Choroid plexus epithelial cell (primary cell): ENCODE results near the gene ZFYVE28.
A peak's percentile ranks its signal among the peaks of the same experiment; 100 is the strongest.

Source experiments
- DNase-seq: peaks from one replicate; pipeline ENCODE4 v3.0.0-alpha.2; 2010; ENCODE audit warnings: low read depth
- H3K4me3 ChIP-seq: 2 replicates; pipeline ENCODE4 v1.5.1; 2011; ENCODE audit warnings: low read depth, mild to moderate bottlenecking, control low read depth, low read length, moderate library complexity
- CTCF ChIP-seq: conservative IDR thresholded peaks from 2 replicates; pipeline ENCODE4 v1.5.1; 2011; ENCODE audit warnings: low read depth, mild to moderate bottlenecking, control low read depth, inconsistent platforms, low read length, moderate library complexity

ZFYVE28 gene

GRCh38 chr4:2295900-2296442 lies 122.5 kb downstream of the ZFYVE28 start:
- H3K4me3 ChIP-seq, result no peak overlapping the region
- TF ChIP-seq CTCF, result no peak
- DNase-seq, result no peak

- TF ChIP-seq CTCF, result no peak
- no peak for DNase-seq
- H3K4me3 ChIP-seq, result no peak overlapping the region
These were observed 122.9 kb downstream of the ZFYVE28 start for GRCh38 chr4:2295500-2295899.

GRCh38 chr4:2292646-2293108 lies 125.8 kb downstream of the ZFYVE28 start:
- no peak overlapping the region for H3K4me3 ChIP-seq
- DNase-seq, result peak; percentile 15
- TF ChIP-seq CTCF, result no peak

GRCh38 chr4:2291705-2292645 lies 126.5 kb downstream of the ZFYVE28 start:
- DNase-seq, result no peak
- no peak for TF ChIP-seq CTCF
- no peak overlapping the region for H3K4me3 ChIP-seq

DNA sequence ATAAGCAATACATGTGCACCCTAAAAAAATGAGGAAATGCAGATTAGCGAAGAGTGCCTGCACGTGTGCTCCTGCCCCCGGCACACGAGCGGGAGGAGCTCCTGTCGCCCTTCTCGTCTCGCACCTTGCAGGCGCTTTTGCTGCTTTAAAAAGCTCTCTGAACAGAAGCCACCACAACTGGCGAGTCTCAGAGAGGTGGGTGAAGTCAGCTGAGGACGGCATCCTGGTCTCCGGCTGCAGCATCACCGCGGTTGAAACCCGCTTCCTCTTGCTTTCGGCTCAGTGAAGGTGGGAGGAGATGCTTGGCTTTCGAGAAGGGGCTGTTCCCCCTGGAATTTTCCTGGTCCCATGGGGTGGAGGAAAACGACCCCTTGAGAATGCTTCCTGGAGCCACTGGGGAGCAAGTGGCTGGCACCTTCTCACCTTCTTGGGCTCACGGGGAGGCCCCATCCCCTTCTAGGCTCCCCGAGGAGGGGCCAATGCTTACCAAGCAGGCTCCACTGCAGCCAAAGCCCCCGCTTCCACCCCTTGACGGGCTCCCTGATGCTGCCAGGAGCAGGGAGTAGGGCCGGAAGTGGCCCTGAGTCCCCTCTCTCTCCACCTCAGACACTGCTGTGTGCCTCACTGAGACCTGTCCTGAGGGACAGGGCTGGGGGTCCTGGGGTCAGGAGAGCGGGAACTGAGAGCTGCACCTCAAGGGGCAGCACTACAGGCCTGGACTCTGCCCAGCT lies 127.3 kb downstream of the ZFYVE28 start:
- no peak overlapping the region for H3K4me3 ChIP-seq
- DNase-seq, result no peak
- no peak for TF ChIP-seq CTCF

- H3K4me3 ChIP-seq, result no peak overlapping the region
- no peak for TF ChIP-seq CTCF
- DNase-seq, result no peak
These were observed 128.0 kb downstream of the ZFYVE28 start for GRCh38 chr4:2290488-2290887.
